Mammary epithelial cell (primary cell): ENCODE results near the gene SLC6A5.
A peak's percentile ranks its signal among the peaks of the same experiment; 100 is the strongest.

Source experiments
- CTCF ChIP-seq, 2 donors: IDR thresholded peaks in 1 of 2; conservative IDR thresholded peaks in 1 of 2; 2 replicates each; pipeline ENCODE4 v1.5.1; 2011 to 2012; ENCODE audit warnings: inconsistent platforms in 2 of 2, low read length in 2 of 2, mild to moderate bottlenecking in 2 of 2, control low read depth in 1 of 2, low read depth in 1 of 2; ENCODE audit not compliant: insufficient read depth in 1 of 2; ENCODE audit errors: extremely low read depth in 1 of 2
- EZH2 ChIP-seq: IDR thresholded peaks from 2 replicates; pipeline ENCODE4 v1.6.1; 2012; ENCODE audit warnings: low read length, inconsistent platforms, borderline replicate concordance

- no peak for TF ChIP-seq CTCF (conservative IDR thresholded peaks at IDR 0.05 in 1 of 2, IDR thresholded peaks at IDR 0.05 in 1 of 2; ENCODE audit: extremely low read depth in 1 of 2, insufficient read depth in 1 of 2, low read depth in 1 of 2, low read length in 2 of 2)
- peak; percentile 60 for TF ChIP-seq EZH2
These were observed 70.6 kb downstream of the SLC6A5 start for GRCh38 chr11:20669820-20670684.
